Osteocyte (in vitro differentiated cells): ENCODE results near the gene TARBP1. TPM values are rescaled to one million over a fixed set of nuclear protein-coding genes. Genes with fewer than 3 reads are reported as not detected.

Experiments used
- DNase-seq: peaks from one replicate; pipeline ENCODE4 v3.0.0; 2021; ENCODE audit warnings: mixed read lengths; ENCODE audit not compliant: unreplicated experiment; ENCODE audit errors: extremely low spot score
- H3K27ac Mint-ChIP-seq: one replicate; pipeline ENCODE4 v1.8.0; 2021; ENCODE audit warnings: mild to moderate bottlenecking, mixed read lengths; ENCODE audit not compliant: unreplicated experiment
- H3K27me3 Mint-ChIP-seq: one replicate; pipeline ENCODE4 v1.8.0; 2021; ENCODE audit warnings: mixed read lengths; ENCODE audit not compliant: unreplicated experiment
- H3K36me3 Mint-ChIP-seq: one replicate; pipeline ENCODE4 v1.8.0; 2021; ENCODE audit warnings: mixed read lengths; ENCODE audit not compliant: unreplicated experiment
- H3K4me1 Mint-ChIP-seq: one replicate; pipeline ENCODE4 v1.8.0; 2021; ENCODE audit warnings: mixed read lengths; ENCODE audit not compliant: unreplicated experiment
- H3K4me3 Mint-ChIP-seq: one replicate; pipeline ENCODE4 v1.8.0; 2021; ENCODE audit warnings: mild to moderate bottlenecking, moderate library complexity, mixed read lengths; ENCODE audit not compliant: unreplicated experiment
- H3K9me3 Mint-ChIP-seq: one replicate; pipeline ENCODE4 v1.8.0; 2021; ENCODE audit warnings: mixed read lengths; ENCODE audit not compliant: unreplicated experiment
- CTCF ChIP-seq: fragments of 200-600 bp; sonication (generic); IDR thresholded peaks from 2 replicates; pipeline ENCODE4 v1.5.0; 2021; ENCODE audit warnings: antibody characterized with exemption, mild to moderate bottlenecking, moderate library complexity
- total RNA-seq: library from RNA; stranded (reverse); gene quantifications from 2 replicates; pipeline ENCODE4 v1.2.1, GENCODE V29; 2021

TARBP1 gene
- total RNA-seq, 1 donor from 2014 or later = 19.0 TPM

GRCh38 chr1:234398849-234399381, 80.1 kb downstream of the TARBP1 start:
- no peaks in the 10 kb centered on the region for H3K27me3 Mint-ChIP-seq
- DNase-seq = no peak
- H3K27ac Mint-ChIP-seq = no peak overlapping the region
- H3K4me3 Mint-ChIP-seq = no peak overlapping the region
- TF ChIP-seq CTCF = no peak
- H3K36me3 Mint-ChIP-seq = peaks cover 7% of the 10 kb centered on the region
- no peaks in the 10 kb centered on the region for H3K9me3 Mint-ChIP-seq
- H3K4me1 Mint-ChIP-seq = peaks cover 7% of the 10 kb centered on the region

- no peaks in the 10 kb centered on the region for H3K27me3 Mint-ChIP-seq
- TF ChIP-seq CTCF = no peak
- DNase-seq = no peak
- no peak overlapping the region for H3K27ac Mint-ChIP-seq
- H3K4me1 Mint-ChIP-seq = peaks cover 7% of the 10 kb centered on the region
- no peak overlapping the region for H3K4me3 Mint-ChIP-seq
- no peaks in the 10 kb centered on the region for H3K36me3 Mint-ChIP-seq
- H3K9me3 Mint-ChIP-seq = no peaks in the 10 kb centered on the region
These were observed 81.2 kb downstream of the TARBP1 start for GRCh38 chr1:234397732-234398131.

GRCh38 chr1:234396871-234397270, 82.1 kb downstream of the TARBP1 start:
- H3K9me3 Mint-ChIP-seq = no peaks in the 10 kb centered on the region
- H3K4me3 Mint-ChIP-seq = no peak overlapping the region
- TF ChIP-seq CTCF = no peak
- no peak for DNase-seq
- peaks cover 7% of the 10 kb centered on the region for H3K4me1 Mint-ChIP-seq
- H3K36me3 Mint-ChIP-seq = no peaks in the 10 kb centered on the region
- no peak overlapping the region for H3K27ac Mint-ChIP-seq
- H3K27me3 Mint-ChIP-seq = no peaks in the 10 kb centered on the region

- Mint-ChIP-seq H3K9me3 (no peaks in the 10 kb centered on the region), H3K36me3 (no peaks in the 10 kb centered on the region), H3K4me3 (no peak overlapping the region), H3K4me1 (peaks cover 5% of the 10 kb centered on the region), H3K27ac (no peak overlapping the region), H3K27me3 (no peaks in the 10 kb centered on the region)
- DNase-seq = no peak
- no peak for TF ChIP-seq CTCF
These were observed 82.9 kb downstream of the TARBP1 start for GRCh38 chr1:234396092-234396491.

GRCh38 chr1:234395297-234395696, 83.7 kb downstream of the TARBP1 start:
- Mint-ChIP-seq H3K4me3 (no peak overlapping the region), H3K36me3 (no peaks in the 10 kb centered on the region), H3K4me1 (no peaks in the 10 kb centered on the region), H3K9me3 (no peaks in the 10 kb centered on the region), H3K27me3 (no peaks in the 10 kb centered on the region), H3K27ac (no peak overlapping the region)
- no peak for DNase-seq
- TF ChIP-seq CTCF = no peak
